MCF 10A (cell line): ENCODE data around the gene NBDY. TPM values are rescaled to one million over a fixed set of nuclear protein-coding genes. Genes with fewer than 3 reads are reported as not detected.
A peak's percentile ranks its signal among the peaks of the same experiment; 100 is the strongest.

ENCODE experiments used
- BruUV-seq: library from RNA; stranded (reverse); fragments of 400-500 nt; replicated peaks from 2 replicates; lab custom pipeline; 2021; lab: Mats Ljungman, UMichigan
- CTCF ChIA-PET: fragments of 300-600 bp; sonication (Branson Sonifier 250); formaldehyde crosslinking; extraction: SDS; loops from one replicate; lab custom pipeline; 2021; ENCODE audit warnings: antibody characterized with exemption, inconsistent platforms; lab: Yijun Ruan, JAX
- POLR2A ChIA-PET: fragments of 300-600, 350-650 bp; sonication (Branson Sonifier 250); formaldehyde crosslinking; extraction: SDS; loops from one replicate; lab custom pipeline; 2020; ENCODE audit warnings: antibody characterized with exemption, inconsistent platforms; lab: Yijun Ruan, JAX
- DNase-seq: peaks from one replicate; pipeline ENCODE4 v3.0.0-alpha.2; 2018; ENCODE audit not compliant: unreplicated experiment
- H3K27ac Mint-ChIP-seq: one replicate; pipeline ENCODE4 v1.8.0; 2022; ENCODE audit warnings: mild to moderate bottlenecking, low read depth, mixed read lengths; ENCODE audit not compliant: unreplicated experiment
- H3K27me3 Mint-ChIP-seq: one replicate; pipeline ENCODE4 v1.8.0; 2022; ENCODE audit warnings: mixed read lengths; ENCODE audit not compliant: insufficient read depth, unreplicated experiment
- H3K36me3 Mint-ChIP-seq: one replicate; pipeline ENCODE4 v1.8.0; 2022; ENCODE audit warnings: mild to moderate bottlenecking, moderate library complexity, mixed read lengths; ENCODE audit not compliant: insufficient read depth, unreplicated experiment
- H3K4me1 Mint-ChIP-seq: one replicate; pipeline ENCODE4 v1.8.0; 2022; ENCODE audit warnings: mixed read lengths; ENCODE audit not compliant: insufficient read depth, unreplicated experiment
- H3K4me3 Mint-ChIP-seq: one replicate; pipeline ENCODE4 v1.8.0; 2022; ENCODE audit warnings: mild to moderate bottlenecking, moderate library complexity, mixed read lengths; ENCODE audit not compliant: unreplicated experiment
- H3K9me3 Mint-ChIP-seq: one replicate; pipeline ENCODE4 v1.8.0; 2022; ENCODE audit warnings: mixed read lengths; ENCODE audit not compliant: unreplicated experiment
- intact Hi-C: fragments of 100-400 bp; cut with micrococcal nuclease; formaldehyde crosslinking; loops from 2 replicates; pipeline ENCODE4 v1.14.1; 2022
- total RNA-seq: library from RNA; stranded (reverse); gene quantifications from 2 replicates; pipeline ENCODE4 v1.2.3, GENCODE V29; 2022
- TF ChIP-seq, protein P1 (sequence below): fragments of 200-600 bp; IDR thresholded peaks from one replicate; pipeline ENCODE4 v1.8.0; 2022; ENCODE audit warnings: antibody characterized with exemption, mild to moderate bottlenecking; ENCODE audit not compliant: unreplicated experiment

Gene NBDY
- total RNA-seq, 1 experiment from 2014 or later: 54.0 TPM

DNA sequence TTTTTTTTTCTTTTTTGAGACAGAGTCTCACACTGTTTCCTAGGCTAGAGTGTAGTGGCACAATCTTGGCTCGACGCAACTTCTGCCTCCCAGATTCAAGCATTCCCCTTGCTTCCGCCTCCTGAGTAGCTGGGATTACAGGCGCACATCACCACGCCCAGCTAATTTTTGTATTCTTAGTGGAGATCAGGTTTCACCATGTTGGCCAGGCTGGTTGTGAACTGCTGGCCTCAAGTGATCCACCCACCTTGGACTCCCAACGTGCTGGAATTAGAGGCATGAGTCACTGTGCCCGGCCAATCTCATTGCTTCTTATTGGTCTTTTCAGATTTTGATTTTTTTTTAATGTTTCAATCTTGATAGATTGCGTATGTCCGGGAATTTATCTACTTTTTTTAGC is 124.4 kb downstream of the NBDY start:
- BruUV-seq: no TSS peak
- TF ChIP-seq, protein P1, sequence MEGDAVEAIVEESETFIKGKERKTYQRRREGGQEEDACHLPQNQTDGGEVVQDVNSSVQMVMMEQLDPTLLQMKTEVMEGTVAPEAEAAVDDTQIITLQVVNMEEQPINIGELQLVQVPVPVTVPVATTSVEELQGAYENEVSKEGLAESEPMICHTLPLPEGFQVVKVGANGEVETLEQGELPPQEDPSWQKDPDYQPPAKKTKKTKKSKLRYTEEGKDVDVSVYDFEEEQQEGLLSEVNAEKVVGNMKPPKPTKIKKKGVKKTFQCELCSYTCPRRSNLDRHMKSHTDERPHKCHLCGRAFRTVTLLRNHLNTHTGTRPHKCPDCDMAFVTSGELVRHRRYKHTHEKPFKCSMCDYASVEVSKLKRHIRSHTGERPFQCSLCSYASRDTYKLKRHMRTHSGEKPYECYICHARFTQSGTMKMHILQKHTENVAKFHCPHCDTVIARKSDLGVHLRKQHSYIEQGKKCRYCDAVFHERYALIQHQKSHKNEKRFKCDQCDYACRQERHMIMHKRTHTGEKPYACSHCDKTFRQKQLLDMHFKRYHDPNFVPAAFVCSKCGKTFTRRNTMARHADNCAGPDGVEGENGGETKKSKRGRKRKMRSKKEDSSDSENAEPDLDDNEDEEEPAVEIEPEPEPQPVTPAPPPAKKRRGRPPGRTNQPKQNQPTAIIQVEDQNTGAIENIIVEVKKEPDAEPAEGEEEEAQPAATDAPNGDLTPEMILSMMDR: no peak
- ChIA-PET POLR2A (no interaction called here), CTCF (no interaction called here)
- Mint-ChIP-seq H3K27ac (no peak overlapping the region), H3K4me3 (no peak overlapping the region), H3K36me3 (no peaks in the 10 kb centered on the region), H3K9me3 (no peaks in the 10 kb centered on the region), H3K27me3 (peaks cover 39% of the 10 kb centered on the region), H3K4me1 (no peaks in the 10 kb centered on the region)
- intact Hi-C loops: no loop called here
- peak; percentile 14 for DNase-seq

DNA sequence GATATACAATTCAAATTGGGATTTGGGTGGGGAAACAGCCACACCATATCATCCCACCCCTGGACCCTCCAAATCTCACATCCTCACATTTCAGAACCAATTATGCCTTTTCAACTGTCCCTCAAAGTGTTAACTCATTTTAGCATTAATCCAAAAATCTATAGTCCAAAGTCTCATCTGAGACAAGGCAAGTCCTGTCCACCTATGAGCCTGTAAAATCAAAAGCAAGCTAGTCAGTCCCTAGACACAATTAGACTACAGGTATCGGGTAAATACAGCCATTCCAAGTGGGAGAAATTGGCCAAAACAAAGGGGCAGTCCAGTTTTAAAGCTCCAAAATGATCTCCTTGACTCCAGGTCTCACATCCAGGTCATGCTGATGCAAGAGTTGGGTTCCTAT is 128.0 kb downstream of the NBDY start:
- intact Hi-C loops: no loop called here
- Mint-ChIP-seq H3K4me3 (no peak overlapping the region), H3K4me1 (no peaks in the 10 kb centered on the region), H3K27me3 (peaks cover 59% of the 10 kb centered on the region), H3K9me3 (no peaks in the 10 kb centered on the region), H3K27ac (no peak overlapping the region), H3K36me3 (no peaks in the 10 kb centered on the region)
- ChIA-PET POLR2A (no interaction called here), CTCF (interaction anchor here (0.9 kb wide), 1 partner anchor 54 kb away, joined by 3 read pairs; no protein-coding TSS in a partner anchor)
- no peak for DNase-seq
- no TSS peak for BruUV-seq
- TF ChIP-seq, protein P1: no peak

DNA sequence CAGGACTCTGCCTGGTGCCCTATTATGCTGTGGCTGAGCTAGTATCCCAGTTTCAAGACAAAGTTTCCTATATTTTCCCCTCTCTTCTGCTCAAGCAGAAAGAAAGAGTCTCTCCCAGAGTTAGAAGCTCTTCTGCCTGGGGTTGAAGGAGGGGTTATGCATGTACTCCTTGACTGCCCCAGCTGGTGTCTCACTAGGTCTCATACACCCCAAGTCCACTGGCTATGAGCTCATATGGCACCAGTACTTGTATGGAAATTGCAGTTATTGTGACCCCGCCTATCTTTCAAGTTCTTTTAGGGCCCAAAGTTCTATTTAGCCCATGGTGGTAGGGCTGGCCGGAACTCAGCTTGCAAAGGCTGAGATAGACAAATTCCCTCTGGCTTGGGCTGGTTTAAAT is 131.8 kb downstream of the NBDY start:
- no peak for DNase-seq
- intact Hi-C loops: no loop called here
- BruUV-seq: no TSS peak
- CTCF ChIA-PET: no interaction called here
- Mint-ChIP-seq H3K4me1 (no peaks in the 10 kb centered on the region), H3K36me3 (no peaks in the 10 kb centered on the region), H3K9me3 (no peaks in the 10 kb centered on the region), H3K4me3 (no peak overlapping the region), H3K27ac (no peak overlapping the region), H3K27me3 (peaks cover 38% of the 10 kb centered on the region)
- POLR2A ChIA-PET: no interaction called here
- TF ChIP-seq, protein P1: no peak

Other genes starting within 250 kb of the NBDY start
- 18.0 and 18.9 TPM in 2 replicates for gene UBQLN2, start 165.6 kb upstream of the NBDY start, total RNA-seq